Tibial nerve (tissue), 4 donors: ENCODE data around the gene ASGR2.

Source experiments
- EP300 ChIP-seq, 2 donors: sonication (generic); formaldehyde crosslinking; IDR thresholded peaks; one replicate each; pipeline ENCODE4 v1.6.1; 2017; ENCODE audit warnings: antibody characterized with exemption in 2 of 2, mild to moderate bottlenecking in 1 of 2
- POLR2A ChIP-seq, 2 donors: fragments of 450-650 bp; IDR thresholded peaks; one replicate each; pipeline ENCODE4 v1.6.1; 2017; ENCODE audit warnings: antibody characterized with exemption in 2 of 2, mild to moderate bottlenecking in 2 of 2, moderate library complexity in 2 of 2
- TF ChIP-seq, protein P1 (sequence below), 5 experiments: fragments of 200-600 bp in 3 of 5; fragments of 450-650 bp in 2 of 5; sonication (generic) in 3 of 5; IDR thresholded peaks; one replicate each; pipeline ENCODE4 v1.5.1; 2016 to 2019; ENCODE audit warnings: antibody characterized with exemption in 5 of 5, mild to moderate bottlenecking in 3 of 5, moderate library complexity in 2 of 5

DNA sequence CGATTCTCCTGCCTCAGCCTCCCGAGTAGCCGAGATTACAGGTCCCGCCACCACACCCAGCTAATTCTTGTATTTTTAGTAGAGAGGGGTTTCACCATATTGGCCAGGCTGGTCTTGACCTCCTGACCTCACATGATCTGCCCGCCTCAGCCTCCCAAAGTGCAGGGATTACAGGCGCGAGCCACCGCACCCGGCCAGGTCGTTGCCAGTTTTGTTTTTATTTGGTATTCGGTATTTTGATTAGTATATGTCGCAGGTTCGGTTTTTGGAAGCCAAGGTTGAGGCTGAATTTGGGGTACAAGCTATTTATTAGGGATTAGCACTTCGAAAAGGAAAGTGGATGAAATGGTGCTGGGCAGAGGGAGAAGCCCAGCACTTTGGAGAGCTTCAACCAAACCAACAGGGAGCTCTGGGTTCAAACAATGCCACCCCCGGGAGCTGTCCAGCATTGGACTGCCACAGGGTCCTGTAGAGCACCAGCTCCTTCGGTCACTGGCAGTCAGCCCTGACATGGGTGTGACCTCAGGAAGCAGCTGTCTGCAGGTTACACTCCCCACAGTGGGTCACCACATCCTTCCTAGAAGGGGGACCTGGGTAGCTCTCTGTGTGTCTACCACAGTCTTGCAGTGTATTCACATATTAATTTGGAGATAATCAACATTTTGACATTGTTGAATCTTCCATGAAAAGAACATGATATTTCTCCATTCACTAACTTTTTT lies 33.1 kb downstream of the ASGR2 start:
- TF ChIP-seq POLR2A (IDR thresholded peaks at IDR 0.05) = no peak
- TF ChIP-seq, protein P1, sequence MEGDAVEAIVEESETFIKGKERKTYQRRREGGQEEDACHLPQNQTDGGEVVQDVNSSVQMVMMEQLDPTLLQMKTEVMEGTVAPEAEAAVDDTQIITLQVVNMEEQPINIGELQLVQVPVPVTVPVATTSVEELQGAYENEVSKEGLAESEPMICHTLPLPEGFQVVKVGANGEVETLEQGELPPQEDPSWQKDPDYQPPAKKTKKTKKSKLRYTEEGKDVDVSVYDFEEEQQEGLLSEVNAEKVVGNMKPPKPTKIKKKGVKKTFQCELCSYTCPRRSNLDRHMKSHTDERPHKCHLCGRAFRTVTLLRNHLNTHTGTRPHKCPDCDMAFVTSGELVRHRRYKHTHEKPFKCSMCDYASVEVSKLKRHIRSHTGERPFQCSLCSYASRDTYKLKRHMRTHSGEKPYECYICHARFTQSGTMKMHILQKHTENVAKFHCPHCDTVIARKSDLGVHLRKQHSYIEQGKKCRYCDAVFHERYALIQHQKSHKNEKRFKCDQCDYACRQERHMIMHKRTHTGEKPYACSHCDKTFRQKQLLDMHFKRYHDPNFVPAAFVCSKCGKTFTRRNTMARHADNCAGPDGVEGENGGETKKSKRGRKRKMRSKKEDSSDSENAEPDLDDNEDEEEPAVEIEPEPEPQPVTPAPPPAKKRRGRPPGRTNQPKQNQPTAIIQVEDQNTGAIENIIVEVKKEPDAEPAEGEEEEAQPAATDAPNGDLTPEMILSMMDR (IDR thresholded peaks at IDR 0.05) = no peak
- no peak for TF ChIP-seq EP300 (IDR thresholded peaks at IDR 0.05)
